HG03060 (cell line): ENCODE results near the gene SEPTIN2.
"Not testable (repeated sequence)": the region's sequence is repeated elsewhere in the genome, so short reads cannot be mapped to it uniquely, and the experiment has no call there.

ENCODE experiments used
- ATAC-seq: cut with Tn5 transposase; IDR thresholded peaks from one replicate; pipeline ENCODE4 v1.9.1; 2021; ENCODE audit warnings: low read depth, moderate number of reproducible peaks; ENCODE audit not compliant: unreplicated experiment

SEPTIN2 gene

GRCh38 chr2:241315879-241316631, at the start of gene SEPTIN2:
TSS of gene SEPTIN2 (plus strand) at chr2:241315925. CDS start at chr2:241324233, 8,308 bp downstream.
- peak; percentile 18 for ATAC-seq

- ATAC-seq = no peak
Observed at GRCh38 chr2:241267249-241268067, 48.3 kb upstream of the SEPTIN2 start.

- ATAC-seq = no peak
Observed at GRCh38 chr2:241268306-241268705, 47.4 kb upstream of the SEPTIN2 start.

GRCh38 chr2:241268716-241269445, 46.8 kb upstream of the SEPTIN2 start:
- no peak for ATAC-seq

- no peak for ATAC-seq
Observed at GRCh38 chr2:241269707-241270520, 45.8 kb upstream of the SEPTIN2 start.

GRCh38 chr2:241270531-241270930, 45.2 kb upstream of the SEPTIN2 start:
- ATAC-seq = no peak

- no peak for ATAC-seq
Observed at GRCh38 chr2:241271706-241272302, 43.9 kb upstream of the SEPTIN2 start.

- no peak for ATAC-seq
Observed at GRCh38 chr2:241272303-241273209, 43.2 kb upstream of the SEPTIN2 start.

GRCh38 chr2:241273210-241274020, 42.3 kb upstream of the SEPTIN2 start:
- ATAC-seq = no peak

- no peak for ATAC-seq
Observed at GRCh38 chr2:241274127-241274526, 41.6 kb upstream of the SEPTIN2 start.

GRCh38 chr2:241275504-241275903, 40.2 kb upstream of the SEPTIN2 start:
- ATAC-seq = no peak

GRCh38 chr2:241275910-241276309, 39.8 kb upstream of the SEPTIN2 start:
- no peak for ATAC-seq

GRCh38 chr2:241278306-241278705, 37.4 kb upstream of the SEPTIN2 start:
- not testable (repeated sequence) for ATAC-seq

GRCh38 chr2:241279413-241279812, 36.3 kb upstream of the SEPTIN2 start:
- ATAC-seq = no peak

- ATAC-seq = no peak
Observed at GRCh38 chr2:241279828-241280227, 35.9 kb upstream of the SEPTIN2 start.

- ATAC-seq = no peak
Observed at GRCh38 chr2:241280291-241280690, 35.4 kb upstream of the SEPTIN2 start.

GRCh38 chr2:241282555-241282954, 33.2 kb upstream of the SEPTIN2 start:
- no peak for ATAC-seq

- no peak for ATAC-seq
Observed at GRCh38 chr2:241285596-241285995, 30.1 kb upstream of the SEPTIN2 start.
